Measurements from ENCODE around the gene GPC6. TPM values are rescaled to one million over a fixed set of nuclear protein-coding genes. Genes with fewer than 3 reads are reported as not detected.

Gene GPC6
- total and polyA plus RNA-seq, 2 experiments from 2014 or later: 14.4 to 43.3 TPM

DNA sequence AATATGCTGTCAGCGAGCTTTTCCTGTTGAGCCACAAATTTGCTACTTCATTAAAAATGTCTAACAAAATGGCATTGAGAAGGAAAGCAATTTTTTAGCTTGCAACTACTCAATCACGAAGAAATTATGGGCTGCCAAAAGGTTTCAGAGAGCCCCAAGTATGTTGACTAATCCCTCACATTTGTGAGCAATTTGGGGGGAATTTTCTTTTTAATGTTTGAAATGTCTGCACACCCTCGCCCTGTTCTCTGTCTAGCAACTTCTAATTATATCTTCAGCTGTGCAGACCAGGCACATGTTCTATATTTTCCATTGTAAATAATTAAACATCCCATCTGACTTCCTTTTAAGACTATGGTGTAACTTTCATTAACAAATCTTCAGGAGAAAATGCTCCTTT lies 1060.0 kb downstream of the GPC6 start:
- Histone ChIP-seq H3K36me3 (no peaks in the 10 kb centered on the region), H3K4me1 (ENCODE audit: low read depth) (no peaks in the 10 kb centered on the region), H3K27ac (no peak overlapping the region), H3K27me3 (no peaks in the 10 kb centered on the region), H3K9me3 (ENCODE audit: low read depth) (no peaks in the 10 kb centered on the region), H3K4me3 (no peak overlapping the region)
- no peak for DNase-seq (ENCODE audit: low read depth in 1 of 2, low spot score in 1 of 2)
- TF ChIP-seq, protein P1, sequence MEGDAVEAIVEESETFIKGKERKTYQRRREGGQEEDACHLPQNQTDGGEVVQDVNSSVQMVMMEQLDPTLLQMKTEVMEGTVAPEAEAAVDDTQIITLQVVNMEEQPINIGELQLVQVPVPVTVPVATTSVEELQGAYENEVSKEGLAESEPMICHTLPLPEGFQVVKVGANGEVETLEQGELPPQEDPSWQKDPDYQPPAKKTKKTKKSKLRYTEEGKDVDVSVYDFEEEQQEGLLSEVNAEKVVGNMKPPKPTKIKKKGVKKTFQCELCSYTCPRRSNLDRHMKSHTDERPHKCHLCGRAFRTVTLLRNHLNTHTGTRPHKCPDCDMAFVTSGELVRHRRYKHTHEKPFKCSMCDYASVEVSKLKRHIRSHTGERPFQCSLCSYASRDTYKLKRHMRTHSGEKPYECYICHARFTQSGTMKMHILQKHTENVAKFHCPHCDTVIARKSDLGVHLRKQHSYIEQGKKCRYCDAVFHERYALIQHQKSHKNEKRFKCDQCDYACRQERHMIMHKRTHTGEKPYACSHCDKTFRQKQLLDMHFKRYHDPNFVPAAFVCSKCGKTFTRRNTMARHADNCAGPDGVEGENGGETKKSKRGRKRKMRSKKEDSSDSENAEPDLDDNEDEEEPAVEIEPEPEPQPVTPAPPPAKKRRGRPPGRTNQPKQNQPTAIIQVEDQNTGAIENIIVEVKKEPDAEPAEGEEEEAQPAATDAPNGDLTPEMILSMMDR (IDR thresholded peaks at IDR 0.05; ENCODE audit: low read depth, low read length): no peak

DNA sequence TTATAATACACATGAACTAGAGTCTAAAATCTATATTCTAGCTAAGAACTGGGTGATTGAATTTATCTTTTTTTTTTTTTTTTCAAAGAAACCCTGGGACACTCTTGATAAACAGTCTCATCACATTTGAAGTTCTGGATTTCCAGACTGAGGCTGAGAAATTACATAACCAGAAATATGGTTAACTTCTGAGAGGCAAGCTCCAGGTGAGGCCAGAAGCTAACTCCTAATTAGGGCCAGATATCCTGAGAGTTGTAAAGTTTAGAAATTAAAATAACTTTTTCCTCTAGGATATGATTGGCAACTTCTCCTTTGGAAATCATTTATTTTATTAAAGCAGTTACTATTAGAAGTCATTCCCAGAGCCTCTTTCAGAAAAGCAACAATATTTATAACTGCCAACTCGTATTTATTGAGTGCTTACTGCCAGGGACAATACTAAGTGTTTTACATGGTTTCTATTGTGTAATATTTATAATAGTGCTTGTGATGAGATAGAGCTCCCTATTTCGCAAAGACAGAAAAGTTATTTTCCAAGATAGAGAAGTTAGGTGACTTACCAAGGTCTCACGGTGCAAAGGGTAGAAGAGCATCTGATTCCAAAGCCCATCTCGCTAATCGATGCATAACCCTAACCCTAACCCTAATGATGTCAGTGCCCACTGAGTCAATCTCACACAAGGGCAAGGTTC lies 1065.2 kb downstream of the GPC6 start:
- no peaks in the 10 kb centered on the region for H3K4me1 ChIP-seq (ENCODE audit: low read depth)
- H3K36me3 ChIP-seq: no peaks in the 10 kb centered on the region
- no peak overlapping the region for H3K27ac ChIP-seq
- DNase-seq (ENCODE audit: low read depth in 1 of 2, low spot score in 1 of 2): no peak
- H3K27me3 ChIP-seq: no peaks in the 10 kb centered on the region
- no peaks in the 10 kb centered on the region for H3K9me3 ChIP-seq (ENCODE audit: low read depth)
- H3K4me3 ChIP-seq: no peak overlapping the region
- TF ChIP-seq, protein P1 (IDR thresholded peaks at IDR 0.05; ENCODE audit: low read depth, low read length): no peak

DNA sequence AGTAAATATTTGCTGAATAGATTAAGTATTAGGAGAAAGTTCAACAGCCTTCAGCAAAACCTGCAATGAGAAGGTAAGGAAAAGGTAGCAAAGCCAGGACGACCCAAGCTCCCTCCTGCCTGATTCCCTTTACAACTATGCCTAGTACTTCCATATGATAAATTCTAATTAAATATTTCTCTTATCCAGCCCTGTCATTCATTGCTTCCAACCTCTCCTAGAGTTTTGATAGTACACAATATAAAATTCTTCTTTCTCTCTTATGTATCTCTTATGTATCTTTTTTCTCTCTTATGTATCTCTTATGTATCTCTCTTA lies 1065.7 kb downstream of the GPC6 start:
- TF ChIP-seq, protein P1 (IDR thresholded peaks at IDR 0.05; ENCODE audit: low read depth, low read length): no peak
- H3K27ac ChIP-seq: no peak overlapping the region
- no peak for DNase-seq (ENCODE audit: low read depth in 1 of 2, low spot score in 1 of 2)
- H3K36me3 ChIP-seq: no peaks in the 10 kb centered on the region
- no peaks in the 10 kb centered on the region for H3K27me3 ChIP-seq
- H3K4me3 ChIP-seq: no peak overlapping the region
- no peaks in the 10 kb centered on the region for H3K9me3 ChIP-seq (ENCODE audit: low read depth)
- no peaks in the 10 kb centered on the region for H3K4me1 ChIP-seq (ENCODE audit: low read depth)

DNA sequence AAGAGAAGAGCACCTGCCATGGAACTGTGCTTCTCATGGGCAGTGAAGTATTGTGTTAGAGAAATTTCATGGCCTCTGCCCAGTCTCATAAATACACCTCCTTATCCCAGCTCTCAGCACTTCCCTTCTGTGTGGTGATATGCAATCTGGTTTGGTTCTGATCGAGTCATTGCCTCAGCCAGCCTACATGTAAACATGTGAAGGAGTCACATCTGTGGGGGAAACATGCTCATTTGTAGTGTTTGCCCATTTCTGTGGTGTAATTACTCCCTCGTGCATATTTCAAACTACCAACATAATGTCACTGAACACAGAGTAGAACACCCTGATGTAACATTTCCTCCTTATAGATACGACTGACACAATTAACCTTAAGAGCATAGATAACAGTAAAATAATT lies 1069.9 kb downstream of the GPC6 start:
- Histone ChIP-seq H3K4me3 (no peak overlapping the region), H3K36me3 (no peaks in the 10 kb centered on the region), H3K27ac (no peak overlapping the region), H3K9me3 (ENCODE audit: low read depth) (no peaks in the 10 kb centered on the region), H3K27me3 (no peaks in the 10 kb centered on the region), H3K4me1 (ENCODE audit: low read depth) (peaks cover 11% of the 10 kb centered on the region)
- DNase-seq (ENCODE audit: low read depth in 1 of 2, low spot score in 1 of 2): no peak
- TF ChIP-seq, protein P1 (IDR thresholded peaks at IDR 0.05; ENCODE audit: low read depth, low read length): no peak

DNA sequence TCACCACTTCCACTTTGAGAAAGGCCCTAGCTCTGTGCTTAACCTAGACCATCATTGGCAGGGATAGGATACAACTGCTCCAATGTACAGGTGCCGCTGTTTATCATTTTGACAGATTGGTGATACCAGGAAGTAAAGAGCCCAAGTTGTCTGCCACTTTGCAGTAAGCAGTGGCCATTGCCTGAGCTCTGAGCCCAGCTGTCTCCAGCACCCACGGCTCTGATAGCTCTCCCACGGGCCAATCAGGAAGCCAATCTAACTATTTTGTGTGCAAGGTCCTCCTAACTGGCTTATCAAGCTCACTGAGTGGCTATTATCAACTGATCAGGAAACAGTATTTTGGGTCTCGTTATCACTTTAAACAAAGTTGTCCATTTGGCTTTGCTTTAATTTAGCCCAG lies 1071.7 kb downstream of the GPC6 start:
- H3K9me3 ChIP-seq (ENCODE audit: low read depth): no peaks in the 10 kb centered on the region
- H3K4me3 ChIP-seq: no peak overlapping the region
- peaks cover 13% of the 10 kb centered on the region for H3K4me1 ChIP-seq (ENCODE audit: low read depth)
- TF ChIP-seq, protein P1 (IDR thresholded peaks at IDR 0.05; ENCODE audit: low read depth, low read length): no peak
- no peaks in the 10 kb centered on the region for H3K27me3 ChIP-seq
- no peak for DNase-seq (ENCODE audit: low read depth in 1 of 2, low spot score in 1 of 2)
- H3K36me3 ChIP-seq: no peaks in the 10 kb centered on the region
- no peak overlapping the region for H3K27ac ChIP-seq
